ENCODE results near the gene HSPB7.
"Not testable (repeated sequence)": the region's sequence is repeated elsewhere in the genome, so short reads cannot be mapped to it uniquely, and the experiment has no call there.

The HSPB7 gene

DNA sequence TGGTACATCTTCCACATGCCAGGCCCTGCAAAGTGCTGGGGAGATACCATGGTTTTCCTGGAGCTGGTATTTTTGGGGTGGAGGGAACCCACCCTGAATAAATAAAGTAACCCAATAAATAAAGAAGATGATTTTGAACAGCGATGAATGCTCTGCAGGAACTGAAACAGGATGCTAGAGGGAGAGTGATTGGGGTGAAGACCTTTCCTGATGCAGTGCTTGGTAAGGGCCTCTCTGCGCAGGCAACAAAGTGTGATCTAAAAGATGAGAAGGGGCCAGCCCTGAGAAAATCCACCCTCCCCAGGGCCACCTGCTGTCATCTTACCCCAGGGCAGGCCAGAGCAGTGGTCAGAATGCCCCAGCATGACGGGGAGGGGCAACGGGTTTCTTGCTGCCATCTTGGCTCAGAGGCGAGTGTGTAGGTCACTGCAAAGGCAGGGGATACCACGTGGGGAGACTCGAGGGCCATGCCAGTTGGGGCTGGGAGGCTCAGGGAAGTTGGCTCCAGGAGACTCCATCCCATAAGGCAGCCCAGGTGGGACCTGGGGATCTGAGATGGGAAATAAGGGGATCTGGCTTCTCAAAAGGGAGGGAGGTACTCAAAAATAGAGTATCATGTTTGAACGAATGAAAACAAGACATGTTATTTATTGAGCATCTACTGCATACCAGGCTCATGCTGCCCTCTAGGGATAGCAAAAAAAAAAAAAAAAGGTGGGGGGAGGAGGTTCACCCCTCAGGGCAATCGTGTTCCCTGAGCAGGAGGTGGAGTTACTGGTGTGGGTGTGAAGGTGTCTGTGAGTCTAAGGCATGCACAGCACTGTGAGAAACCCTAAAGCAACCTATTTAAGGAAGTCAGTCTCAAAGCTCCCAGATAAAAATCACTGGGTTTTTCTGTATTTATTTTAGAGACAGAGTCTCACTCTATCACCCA is 11.0 kb downstream of the HSPB7 start:
- Histone ChIP-seq H2AFZ (ENCODE audit: low read length) (no peak overlapping the region), H3K27me3 (ENCODE audit: insufficient read depth, low read length, poor library complexity, severe bottlenecking) (no peaks in the 10 kb centered on the region), H3K4me1 (ENCODE audit: insufficient read depth, low read length, poor library complexity, severe bottlenecking) (no peaks in the 10 kb centered on the region), H4K20me1 (ENCODE audit: insufficient read depth, low read length, poor library complexity, severe bottlenecking) (no peaks in the 10 kb centered on the region), H3K9me2 (replicated peaks; ENCODE audit: low read depth, low read length) (no peaks in the 10 kb centered on the region), H3K9ac (ENCODE audit: low read depth, low read length, poor library complexity, severe bottlenecking) (no peak overlapping the region), H3K4me2 (ENCODE audit: low read depth, low read length, poor library complexity, severe bottlenecking) (no peak overlapping the region), H3K36me3 (ENCODE audit: insufficient read depth, low read length) (no peaks in the 10 kb centered on the region), H3K4me3 (ENCODE audit: low read length, poor library complexity, severe bottlenecking) (no peak overlapping the region), H3F3A (ENCODE audit: low read depth) (no peaks in the 10 kb centered on the region), H3K79me2 (ENCODE audit: insufficient read depth, low read length) (no peaks in the 10 kb centered on the region), H3K9me3 (ENCODE audit: insufficient read depth, low read depth, low read length) (no peaks in the 10 kb centered on the region)
- TF ChIP-seq, protein P1, sequence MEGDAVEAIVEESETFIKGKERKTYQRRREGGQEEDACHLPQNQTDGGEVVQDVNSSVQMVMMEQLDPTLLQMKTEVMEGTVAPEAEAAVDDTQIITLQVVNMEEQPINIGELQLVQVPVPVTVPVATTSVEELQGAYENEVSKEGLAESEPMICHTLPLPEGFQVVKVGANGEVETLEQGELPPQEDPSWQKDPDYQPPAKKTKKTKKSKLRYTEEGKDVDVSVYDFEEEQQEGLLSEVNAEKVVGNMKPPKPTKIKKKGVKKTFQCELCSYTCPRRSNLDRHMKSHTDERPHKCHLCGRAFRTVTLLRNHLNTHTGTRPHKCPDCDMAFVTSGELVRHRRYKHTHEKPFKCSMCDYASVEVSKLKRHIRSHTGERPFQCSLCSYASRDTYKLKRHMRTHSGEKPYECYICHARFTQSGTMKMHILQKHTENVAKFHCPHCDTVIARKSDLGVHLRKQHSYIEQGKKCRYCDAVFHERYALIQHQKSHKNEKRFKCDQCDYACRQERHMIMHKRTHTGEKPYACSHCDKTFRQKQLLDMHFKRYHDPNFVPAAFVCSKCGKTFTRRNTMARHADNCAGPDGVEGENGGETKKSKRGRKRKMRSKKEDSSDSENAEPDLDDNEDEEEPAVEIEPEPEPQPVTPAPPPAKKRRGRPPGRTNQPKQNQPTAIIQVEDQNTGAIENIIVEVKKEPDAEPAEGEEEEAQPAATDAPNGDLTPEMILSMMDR (conservative IDR thresholded peaks at IDR 0.05; ENCODE audit: low read length), result 0 out of 2 replicates have a peak, but pooled peaks have one; percentile 20
- no peak for TF ChIP-seq EZH2phosphoT487 (IDR thresholded peaks at IDR 0.05; ENCODE audit: borderline replicate concordance)

GRCh38 chr1:16006010-16006409 is 11.8 kb downstream of the HSPB7 start:
- H3K9me2 ChIP-seq (replicated peaks; ENCODE audit: low read depth, low read length), result no peaks in the 10 kb centered on the region
- H2AFZ ChIP-seq (ENCODE audit: low read length), result no peak overlapping the region
- H4K20me1 ChIP-seq (ENCODE audit: insufficient read depth, low read length, poor library complexity, severe bottlenecking), result no peaks in the 10 kb centered on the region
- no peaks in the 10 kb centered on the region for H3F3A ChIP-seq (ENCODE audit: low read depth)
- H3K9me3 ChIP-seq (ENCODE audit: insufficient read depth, low read depth, low read length), result no peaks in the 10 kb centered on the region
- H3K27me3 ChIP-seq (ENCODE audit: insufficient read depth, low read length, poor library complexity, severe bottlenecking), result no peaks in the 10 kb centered on the region
- no peak overlapping the region for H3K4me2 ChIP-seq (ENCODE audit: low read depth, low read length, poor library complexity, severe bottlenecking)
- no peaks in the 10 kb centered on the region for H3K36me3 ChIP-seq (ENCODE audit: insufficient read depth, low read length)
- no peak overlapping the region for H3K9ac ChIP-seq (ENCODE audit: low read depth, low read length, poor library complexity, severe bottlenecking)
- no peaks in the 10 kb centered on the region for H3K79me2 ChIP-seq (ENCODE audit: insufficient read depth, low read length)
- TF ChIP-seq EZH2phosphoT487 (IDR thresholded peaks at IDR 0.05; ENCODE audit: borderline replicate concordance), result no peak
- TF ChIP-seq, protein P1 (conservative IDR thresholded peaks at IDR 0.05; ENCODE audit: low read length), result no peak
- H3K4me3 ChIP-seq (ENCODE audit: low read length, poor library complexity, severe bottlenecking), result no peak overlapping the region
- no peaks in the 10 kb centered on the region for H3K4me1 ChIP-seq (ENCODE audit: insufficient read depth, low read length, poor library complexity, severe bottlenecking)

DNA sequence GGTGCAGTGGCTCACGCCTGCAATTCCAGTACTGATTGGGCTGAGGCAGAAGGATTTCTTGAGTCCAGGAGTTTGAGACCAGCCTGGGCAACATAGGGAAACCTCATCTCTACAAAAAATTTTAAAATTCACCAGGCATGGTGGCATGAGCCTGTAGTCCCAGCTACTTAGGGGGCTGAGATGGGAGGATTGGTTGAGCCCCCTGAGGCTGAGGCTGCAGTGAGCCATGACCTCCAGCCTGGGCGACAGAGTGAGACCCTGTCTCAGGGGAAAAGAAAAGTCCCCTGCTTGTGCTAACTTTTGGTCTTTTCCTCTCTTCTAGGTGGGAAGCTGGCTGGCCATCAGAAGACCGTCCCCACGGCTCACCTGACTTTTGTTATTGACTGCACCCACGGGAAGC is 12.2 kb downstream of the HSPB7 start:
- no peaks in the 10 kb centered on the region for H3K79me2 ChIP-seq (ENCODE audit: insufficient read depth, low read length)
- no peak overlapping the region for H3K4me3 ChIP-seq (ENCODE audit: low read length, poor library complexity, severe bottlenecking)
- no peaks in the 10 kb centered on the region for H3K4me1 ChIP-seq (ENCODE audit: insufficient read depth, low read length, poor library complexity, severe bottlenecking)
- no peaks in the 10 kb centered on the region for H3F3A ChIP-seq (ENCODE audit: low read depth)
- TF ChIP-seq EZH2phosphoT487 (IDR thresholded peaks at IDR 0.05; ENCODE audit: borderline replicate concordance), result no peak
- TF ChIP-seq, protein P1 (conservative IDR thresholded peaks at IDR 0.05; ENCODE audit: low read length), result no peak
- no peaks in the 10 kb centered on the region for H3K27me3 ChIP-seq (ENCODE audit: insufficient read depth, low read length, poor library complexity, severe bottlenecking)
- no peaks in the 10 kb centered on the region for H3K9me2 ChIP-seq (replicated peaks; ENCODE audit: low read depth, low read length)
- H2AFZ ChIP-seq (ENCODE audit: low read length), result no peak overlapping the region
- no peaks in the 10 kb centered on the region for H4K20me1 ChIP-seq (ENCODE audit: insufficient read depth, low read length, poor library complexity, severe bottlenecking)
- no peaks in the 10 kb centered on the region for H3K36me3 ChIP-seq (ENCODE audit: insufficient read depth, low read length)
- H3K4me2 ChIP-seq (ENCODE audit: low read depth, low read length, poor library complexity, severe bottlenecking), result no peak overlapping the region
- H3K9me3 ChIP-seq (ENCODE audit: insufficient read depth, low read depth, low read length), result no peaks in the 10 kb centered on the region
- H3K9ac ChIP-seq (ENCODE audit: low read depth, low read length, poor library complexity, severe bottlenecking), result no peak overlapping the region

DNA sequence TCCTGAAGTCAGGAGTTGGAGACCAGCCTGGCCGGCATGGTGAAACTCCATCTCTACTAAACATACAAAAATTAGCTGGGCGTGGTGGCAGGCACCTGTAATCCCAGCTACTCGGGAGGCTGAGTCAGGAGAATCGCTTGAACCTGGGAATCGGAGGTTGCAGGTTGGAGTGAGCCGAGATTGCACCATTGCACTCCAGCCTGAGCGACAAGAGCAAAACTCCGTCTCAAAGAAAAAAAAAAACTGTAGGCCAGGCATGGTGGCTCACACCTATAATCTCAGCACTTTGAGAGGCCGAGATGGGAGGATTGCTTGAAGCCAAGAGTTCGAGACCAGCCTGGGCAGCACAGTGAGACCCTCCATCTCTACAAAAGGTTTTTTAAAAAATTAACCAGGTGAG is 16.6 kb downstream of the HSPB7 start:
- not testable (repeated sequence) for H3K79me2 ChIP-seq (ENCODE audit: insufficient read depth, low read length); H3K27me3 ChIP-seq (ENCODE audit: insufficient read depth, low read length, poor library complexity, severe bottlenecking); H3K9ac ChIP-seq (ENCODE audit: low read depth, low read length, poor library complexity, severe bottlenecking); H3K36me3 ChIP-seq (ENCODE audit: insufficient read depth, low read length); H3K4me3 ChIP-seq (ENCODE audit: low read length, poor library complexity, severe bottlenecking); H2AFZ ChIP-seq (ENCODE audit: low read length); H3K4me2 ChIP-seq (ENCODE audit: low read depth, low read length, poor library complexity, severe bottlenecking); H3F3A ChIP-seq (ENCODE audit: low read depth); H3K9me3 ChIP-seq (ENCODE audit: insufficient read depth, low read depth, low read length); H3K4me1 ChIP-seq (ENCODE audit: insufficient read depth, low read length, poor library complexity, severe bottlenecking); H3K9me2 ChIP-seq (replicated peaks; ENCODE audit: low read depth, low read length); H4K20me1 ChIP-seq (ENCODE audit: insufficient read depth, low read length, poor library complexity, severe bottlenecking)

Data from Loucy (cell line).